Measurements from ENCODE around the gene LRP5.

LRP5 gene

GRCh38 chr11:68459886-68460740 is 147.7 kb downstream of the LRP5 start:
- TF ChIP-seq SIN3A (IDR thresholded peaks at IDR 0.05; ENCODE audit: borderline replicate concordance, insufficient read depth, low read length), result no peak
- peak; percentile 20 for TF ChIP-seq FOXP2 (optimal IDR thresholded peaks at IDR 0.05; ENCODE audit: borderline replicate concordance, extremely low read depth, extremely low read length, insufficient read depth)
- TF ChIP-seq REST (IDR thresholded peaks at IDR 0.05; ENCODE audit: insufficient read depth in 1 of 2, low read depth in 2 of 2, low read length in 2 of 2), result no peak
- TF ChIP-seq POLR2AphosphoS5 (IDR thresholded peaks at IDR 0.05; ENCODE audit: low read depth, low read length), result peak; percentile 8; the same call in 1 of the 2 replicates
- peak; percentile 38; the same call in 1 of the 2 replicates for TF ChIP-seq TAF1 (IDR thresholded peaks at IDR 0.05; ENCODE audit: borderline replicate concordance, insufficient read depth, low read length)

GRCh38 chr11:68460741-68461574 is 148.6 kb downstream of the LRP5 start, which contains the start of gene PPP6R3:
PPP6R3 (plus strand) TSS chr11:68460752; CDS start chr11:68537665, 76,913 bp downstream.
- TF ChIP-seq FOXP2 (optimal IDR thresholded peaks at IDR 0.05; ENCODE audit: borderline replicate concordance, extremely low read depth, extremely low read length, insufficient read depth), result peak; percentile 10
- TF ChIP-seq TAF1 (IDR thresholded peaks at IDR 0.05; ENCODE audit: borderline replicate concordance, insufficient read depth, low read length), result peak; percentile 62; the same call in 1 of the 2 replicates
- no peak; the same call in 1 of the 2 replicates for TF ChIP-seq POLR2AphosphoS5 (IDR thresholded peaks at IDR 0.05; ENCODE audit: low read depth, low read length)
- TF ChIP-seq REST (IDR thresholded peaks at IDR 0.05; ENCODE audit: insufficient read depth in 1 of 2, low read depth in 2 of 2, low read length in 2 of 2), result 0 out of 4 replicates have a peak, but pooled peaks of 1 of the 2 experiments have one; percentile 12
- 0 out of 2 replicates have a peak, but pooled peaks have one; percentile 9 for TF ChIP-seq SIN3A (IDR thresholded peaks at IDR 0.05; ENCODE audit: borderline replicate concordance, insufficient read depth, low read length)

GRCh38 chr11:68461575-68461917 is 149.2 kb downstream of the LRP5 start:
- no peak for TF ChIP-seq POLR2AphosphoS5 (IDR thresholded peaks at IDR 0.05; ENCODE audit: low read depth, low read length)
- no peak for TF ChIP-seq SIN3A (IDR thresholded peaks at IDR 0.05; ENCODE audit: borderline replicate concordance, insufficient read depth, low read length)
- no peak for TF ChIP-seq REST (IDR thresholded peaks at IDR 0.05; ENCODE audit: insufficient read depth in 1 of 2, low read depth in 2 of 2, low read length in 2 of 2)
- TF ChIP-seq FOXP2 (optimal IDR thresholded peaks at IDR 0.05; ENCODE audit: borderline replicate concordance, extremely low read depth, extremely low read length, insufficient read depth), result no peak
- TF ChIP-seq TAF1 (IDR thresholded peaks at IDR 0.05; ENCODE audit: borderline replicate concordance, insufficient read depth, low read length), result no peak

- TF ChIP-seq POLR2AphosphoS5 (IDR thresholded peaks at IDR 0.05; ENCODE audit: low read depth, low read length) (no peak), TAF1 (IDR thresholded peaks at IDR 0.05; ENCODE audit: borderline replicate concordance, insufficient read depth, low read length) (no peak), FOXP2 (optimal IDR thresholded peaks at IDR 0.05; ENCODE audit: borderline replicate concordance, extremely low read depth, extremely low read length, insufficient read depth) (no peak), REST (IDR thresholded peaks at IDR 0.05; ENCODE audit: insufficient read depth in 1 of 2, low read depth in 2 of 2, low read length in 2 of 2) (no peak), SIN3A (IDR thresholded peaks at IDR 0.05; ENCODE audit: borderline replicate concordance, insufficient read depth, low read length) (no peak)
Observed at GRCh38 chr11:68463714-68464113, 151.3 kb downstream of the LRP5 start.
